Heart left ventricle (tissue), 13 donors: ENCODE results near the gene GRIK1.

Experiments
- CTCF ChIP-seq, 12 donors: fragments of 200-600 bp; sonication (generic) in 4 of 12; IDR thresholded peaks; one replicate each; pipeline versions ENCODE4 v1.5.0 to v1.8.0; 2018 to 2022; ENCODE audit warnings: antibody characterized with exemption in 12 of 12, mild to moderate bottlenecking in 5 of 12
- POLR2A ChIP-seq, 2 donors: fragments of 450-650 bp; IDR thresholded peaks; one replicate each; pipeline ENCODE4 v1.6.1; 2017; ENCODE audit warnings: antibody characterized with exemption in 2 of 2, mild to moderate bottlenecking in 2 of 2, moderate library complexity in 2 of 2
- donor health status: ischemic (EF 13 %, LVEDD 7.1; RV severe dilation, severe dysfunction).
- donor health status: DM: no; HTN: yes; CAD: no.
- donor health status: DM: no; HTN: no; CAD: no.
- donor health status: ischemic (EF 25% LVEDD 6.9; RV normal size, moderate dysfunction).
- donor health status: ischemic (EF 25% LVEDD 5.7; RV mildly dilated, moderate dysfunction).
- donor health status: ischemic (EF 35%, LVEDD 5.7; RV mildly dilated, moderate dysfunction).
- donor health status: nonischemic (EF 11% LVEDD 7.7; RV severe dilation, severe dysfunction).
- donor health status: DM: yes; HTN: yes; CAD: no.
- donor health status: PGD.
- donor health status: ischemic (EF 29% LVEDD 5.4; RV normal size, mild dysfunction).
- donor health status: nonischemic (EF 23%, LVEDD 6.1; RV moderate dilation, normal function).

- TF ChIP-seq CTCF (IDR thresholded peaks at IDR 0.05) (no peak), POLR2A (IDR thresholded peaks at IDR 0.05) (no peak)
Measured at GRCh38 chr21:29691616-29692491, 247.9 kb downstream of the GRIK1 start.
